ENCODE measurements around the gene C11orf97. TPM values are rescaled to one million over a fixed set of nuclear protein-coding genes. Genes with fewer than 3 reads are reported as not detected.

The C11orf97 gene
- total RNA-seq, 1 experiment from 2014 or later = not detected

GRCh38 chr11:94500181-94500580 is 12.1 kb upstream of the C11orf97 start:
- Histone ChIP-seq H3K23ac (ENCODE audit: insufficient read length, low read depth, low read length) (no peak overlapping the region), H3K79me1 (ENCODE audit: insufficient read depth, low read depth, low read length, poor library complexity, severe bottlenecking) (no peaks in the 10 kb centered on the region), H3K4ac (ENCODE audit: low read depth, low read length) (no peak overlapping the region), H3K18ac (ENCODE audit: insufficient read length, low read depth, low read length) (no peak overlapping the region), H2AFZ (ENCODE audit: low read length) (no peak overlapping the region), H3K27ac (ENCODE audit: insufficient read length, low read depth, low read length) (no peak overlapping the region), H4K91ac (ENCODE audit: insufficient read length, low read depth, low read length) (no peak overlapping the region), H3K4me1 (ENCODE audit: insufficient read depth, low read length) (no peaks in the 10 kb centered on the region), H2AK5ac (ENCODE audit: insufficient read length, low read length) (no peak overlapping the region), H2BK20ac (ENCODE audit: low read depth, low read length, poor library complexity, severe bottlenecking) (no peak overlapping the region), H4K5ac (ENCODE audit: insufficient read length, low read depth, low read length) (no peak overlapping the region), H4K8ac (replicated peaks; ENCODE audit: insufficient read length, low read depth, low read length) (no peak overlapping the region), H3K23me2 (ENCODE audit: insufficient read length, low read depth, low read length, poor library complexity, severe bottlenecking) (no peaks in the 10 kb centered on the region), H2BK12ac (ENCODE audit: insufficient read length, low read depth, low read length) (no peak overlapping the region), H3K9ac (ENCODE audit: extremely low read depth, insufficient read length, low read length) (no peak overlapping the region), H2BK15ac (ENCODE audit: low read depth, low read length) (no peak overlapping the region), H3K27me3 (ENCODE audit: insufficient read depth, low read length) (no peaks in the 10 kb centered on the region), H3K56ac (ENCODE audit: insufficient read length, low read depth, low read length) (no peak overlapping the region), H4K20me1 (ENCODE audit: control insufficient read depth, insufficient read depth, insufficient read length) (no peaks in the 10 kb centered on the region), H3K14ac (ENCODE audit: insufficient read depth, low read length) (no peak overlapping the region), H3K4me2 (ENCODE audit: insufficient read depth, insufficient read length, low read length) (no peak overlapping the region), H2BK5ac (ENCODE audit: insufficient read length, low read length) (no peak overlapping the region), H3K79me2 (ENCODE audit: insufficient read depth, low read length) (no peaks in the 10 kb centered on the region), H3T11ph (ENCODE audit: low read length) (no peak overlapping the region), H3K9me3 (ENCODE audit: control insufficient read depth, low read depth, low read length) (no peaks in the 10 kb centered on the region), H2BK120ac (ENCODE audit: low read depth, low read length, poor library complexity, severe bottlenecking) (no peak overlapping the region)
- Mint-ChIP-seq H3K27ac (no peak overlapping the region), H3K4me3 (no peak overlapping the region), H3K27me3 (ENCODE audit: low read depth) (no peaks in the 10 kb centered on the region), H3K4me1 (0 out of 4 replicates have a peak, but pooled peaks cover 1% of the 10 kb centered on the region in 2 experiments), H3K36me3 (ENCODE audit: insufficient read depth in 1 of 3, low read depth in 3 of 3) (peaks cover 0 to 25% (median 23%) of the 10 kb centered on the region in 3 experiments; a peak in 5 of 7 replicates), H3K9me3 (no peaks in the 10 kb centered on the region)
- no peak for DNase-seq
- WGBS (ENCODE audit: extremely low coverage, insufficient read length, low lambda C conversion rate) = no CpG with 5 or more reads among the region's 2 CpGs
- TF ChIP-seq CTCF (conservative IDR thresholded peaks at IDR 0.05) = no peak

All from H9 (cell line).